VCaP (cell line): Measurements from ENCODE around the gene NEGR1.

Experiments
- H3K27ac ChIP-seq: fragments of 450-650 bp; 2 replicates; pipeline ENCODE4 v1.5.1; 2017
- CTCF ChIP-seq: fragments of 450-650 bp; conservative IDR thresholded peaks from 2 replicates; pipeline ENCODE4 v1.5.1; 2017; ENCODE audit warnings: mild to moderate bottlenecking, moderate library complexity

NEGR1 gene

GRCh38 chr1:72177711-72178110, 104.6 kb downstream of the NEGR1 start:
- H3K27ac ChIP-seq = no peak overlapping the region
- no peak for TF ChIP-seq CTCF

GRCh38 chr1:72170246-72170645, 112.1 kb downstream of the NEGR1 start:
- no peak for TF ChIP-seq CTCF
- H3K27ac ChIP-seq = no peak overlapping the region

- H3K27ac ChIP-seq = no peak overlapping the region
- no peak for TF ChIP-seq CTCF
These were observed 115.9 kb downstream of the NEGR1 start for GRCh38 chr1:72166426-72166825.

- no peak for TF ChIP-seq CTCF
These were observed 131.8 kb downstream of the NEGR1 start for GRCh38 chr1:72150508-72150907.

GRCh38 chr1:72141875-72142274, 140.5 kb downstream of the NEGR1 start:
- no peak overlapping the region for H3K27ac ChIP-seq
- no peak for TF ChIP-seq CTCF

More at GRCh38 chr1:72150508-72150907, 131.8 kb downstream of the NEGR1 start:
- H3K27ac ChIP-seq = no peak overlapping the region

- no peak for TF ChIP-seq CTCF
- H3K27ac ChIP-seq = no peak overlapping the region
These were observed 142.1 kb downstream of the NEGR1 start for GRCh38 chr1:72140222-72140621.

GRCh38 chr1:72137656-72138055, 144.7 kb downstream of the NEGR1 start:
- no peak overlapping the region for H3K27ac ChIP-seq
- no peak for TF ChIP-seq CTCF

- TF ChIP-seq CTCF = no peak
- H3K27ac ChIP-seq = no peak overlapping the region
These were observed 152.5 kb downstream of the NEGR1 start for GRCh38 chr1:72129869-72130268.
